SK-N-SH treated with all-trans-retinoic acid at 6 μM for 48 hours (cell line): ENCODE data around the gene PM20D1.

Experiments
- ATAC-seq: fragments of 200-7000 bp; cut with Tn5 transposase; 3 replicates; pipeline ENCODE4 v1.9.1; 2020; ENCODE audit warnings: mild to moderate bottlenecking, moderate library complexity
- CREB5 ChIP-seq: fragments of 250-450 bp; sonication (Bioruptor Pico); IDR thresholded peaks from 2 replicates; pipeline ENCODE4 v1.5.1; 2020; ENCODE audit warnings: low read depth, mild to moderate bottlenecking, moderate library complexity
- CSDC2 ChIP-seq: fragments of 250-450 bp; sonication (Bioruptor Pico); IDR thresholded peaks from 2 replicates; pipeline ENCODE4 v1.5.0; 2020; ENCODE audit warnings: mild to moderate bottlenecking, moderate library complexity
- CSRNP3 ChIP-seq: fragments of 250-450 bp; sonication (Bioruptor Pico); IDR thresholded peaks from 2 replicates; pipeline ENCODE4 v1.5.1; 2021; ENCODE audit warnings: mild to moderate bottlenecking, moderate library complexity
- ESRRG ChIP-seq: fragments of 250-450 bp; sonication (Bioruptor Pico); IDR thresholded peaks from 2 replicates; pipeline ENCODE4 v1.6.1; 2021; ENCODE audit warnings: mild to moderate bottlenecking
- GLIS3 ChIP-seq: fragments of 250-450 bp; sonication (Bioruptor Pico); IDR thresholded peaks from 2 replicates; pipeline ENCODE4 v1.5.0; 2020; ENCODE audit warnings: mild to moderate bottlenecking, moderate library complexity
- ISL1 ChIP-seq: fragments of 250-450 bp; sonication (Bioruptor Pico); IDR thresholded peaks from 2 replicates; pipeline ENCODE4 v2.1.2; 2022; ENCODE audit warnings: mild to moderate bottlenecking, moderate library complexity
- OSR1 ChIP-seq: fragments of 250-450 bp; sonication (Bioruptor Pico); IDR thresholded peaks from 2 replicates; pipeline ENCODE4 v1.8.0; 2022; ENCODE audit warnings: moderate library complexity, mild to moderate bottlenecking, inconsistent platforms
- PATZ1 ChIP-seq: fragments of 250-450 bp; sonication (Bioruptor Pico); IDR thresholded peaks from 2 replicates; pipeline ENCODE4 v1.8.0; 2020; ENCODE audit warnings: mild to moderate bottlenecking, moderate library complexity, borderline replicate concordance
- PPARA ChIP-seq: fragments of 250-450 bp; sonication (Bioruptor Pico); IDR thresholded peaks from 2 replicates; pipeline ENCODE4 v1.5.0; 2020; ENCODE audit warnings: mild to moderate bottlenecking, borderline replicate concordance
- SNAI2 ChIP-seq: fragments of 250-450 bp; sonication (Bioruptor Pico); IDR thresholded peaks from 2 replicates; pipeline ENCODE4 v1.5.0; 2020; ENCODE audit warnings: mild to moderate bottlenecking, moderate library complexity
- TOX ChIP-seq: fragments of 250-450 bp; sonication (Bioruptor Pico); IDR thresholded peaks from 2 replicates; pipeline ENCODE4 v1.8.0; 2021; ENCODE audit warnings: mild to moderate bottlenecking, moderate library complexity, borderline replicate concordance
- TSHZ2 ChIP-seq: fragments of 250-450 bp; sonication (Bioruptor Pico); IDR thresholded peaks from 2 replicates; pipeline ENCODE4 v1.5.0; 2020; ENCODE audit warnings: mild to moderate bottlenecking, moderate library complexity
- ZC3H10 ChIP-seq: fragments of 250-450 bp; sonication (Bioruptor Pico); IDR thresholded peaks from 2 replicates; pipeline ENCODE4 v1.5.1; 2021; ENCODE audit warnings: mild to moderate bottlenecking, moderate library complexity
- ZFP3 ChIP-seq: fragments of 250-450 bp; sonication (Bioruptor Pico); IDR thresholded peaks from 2 replicates; pipeline ENCODE4 v1.5.0; 2020; ENCODE audit warnings: mild to moderate bottlenecking, moderate library complexity
- ZNF70 ChIP-seq: fragments of 450-650 bp; formaldehyde crosslinking; IDR thresholded peaks from 2 replicates; pipeline ENCODE4 v1.5.0; 2020; ENCODE audit warnings: mild to moderate bottlenecking, moderate library complexity
- ZNF8 ChIP-seq: fragments of 450-650 bp; formaldehyde crosslinking; IDR thresholded peaks from 2 replicates; pipeline ENCODE4 v1.5.0; 2020; ENCODE audit warnings: mild to moderate bottlenecking, moderate library complexity

PM20D1 gene

GRCh38 chr1:205810448-205811157 lies 39.3 kb downstream of the PM20D1 start:
- ATAC-seq, result no peak
- no peak for TF ChIP-seq PATZ1 (CRISPR knock-in tag)
- TF ChIP-seq TSHZ2, result no peak

GRCh38 chr1:205809942-205810345 lies 40.0 kb downstream of the PM20D1 start:
- no peak for ATAC-seq
- no peak for TF ChIP-seq ESRRG
- TF ChIP-seq ISL1, result no peak
- TF ChIP-seq CSDC2 (CRISPR knock-in tag), result no peak
- TF ChIP-seq GLIS3 (CRISPR knock-in tag), result no peak
- no peak for TF ChIP-seq ZC3H10
- no peak for TF ChIP-seq TOX (CRISPR knock-in tag)
- no peak for TF ChIP-seq PATZ1 (CRISPR knock-in tag)
- no peak for TF ChIP-seq TSHZ2
- TF ChIP-seq ZNF8 (CRISPR knock-in tag), result no peak
- no peak for TF ChIP-seq OSR1 (CRISPR knock-in tag)

- TF ChIP-seq CSRNP3 (CRISPR knock-in tag) (no peak), CREB5 (CRISPR knock-in tag) (no peak), ZNF70 (CRISPR knock-in tag) (no peak), GLIS3 (CRISPR knock-in tag) (no peak), ZFP3 (no peak), PPARA (CRISPR knock-in tag) (no peak), SNAI2 (CRISPR knock-in tag) (no peak)
- no peak for ATAC-seq
These were observed 40.5 kb downstream of the PM20D1 start for GRCh38 chr1:205809469-205809868.
